ENCODE results near the gene IRGC. TPM values are rescaled to one million over a fixed set of nuclear protein-coding genes. Genes with fewer than 3 reads are reported as not detected.

IRGC gene
- total RNA-seq: not detected in 2 replicates

GRCh38 chr19:43715776-43716175, at the start of gene IRGC:
IRGC (plus strand) TSS chr19:43716076; CDS start chr19:43718559, 2,483 bp downstream.

GRCh38 chr19:43754503-43755255, 38.8 kb downstream of the IRGC start, which contains the start of gene SMG9:
SMG9 (minus strand) TSS chr19:43754962; CDS start chr19:43750741, 4,221 bp downstream.

Other genes starting within 250 kb of the IRGC start
- 10.9 and 13.2 TPM in 2 replicates for gene PHLDB3, start 211.3 kb upstream of the IRGC start, total RNA-seq
- gene ETHE1, start 188.9 kb upstream of the IRGC start, total RNA-seq: 49.2 and 93.6 TPM in 2 replicates
- gene ZNF575, start 182.9 kb upstream of the IRGC start, total RNA-seq: 0.14 and 0.44 TPM in 2 replicates
- 14.9 and 58.7 TPM in 2 replicates for gene XRCC1, start 140.5 kb upstream of the IRGC start, total RNA-seq
- gene PINLYP, start 140.3 kb upstream of the IRGC start, total RNA-seq: 0.66 and 2.4 TPM in 2 replicates
- 22.8 and 38.9 TPM in 2 replicates for gene IRGQ, start 119.9 kb upstream of the IRGC start, total RNA-seq
- 7.7 and 11.3 TPM in 2 replicates for gene ZNF576, start 119.5 kb upstream of the IRGC start, total RNA-seq
- gene SRRM5, start 104.0 kb upstream of the IRGC start, total RNA-seq: 0.22 TPM in 1 of 2 replicates, not detected in the other
- 20.9 and 25.2 TPM in 2 replicates for gene ZNF428, start 96.4 kb upstream of the IRGC start, total RNA-seq
- gene CADM4, start 76.2 kb upstream of the IRGC start, total RNA-seq: 0.88 and 2.1 TPM in 2 replicates
- 86.0 and 205 TPM in 2 replicates for gene PLAUR, start 45.9 kb upstream of the IRGC start, total RNA-seq
- gene SMG9, start 38.9 kb downstream of the IRGC start, total RNA-seq: 16.6 and 19.3 TPM in 2 replicates
- 1.9 TPM in 1 of 2 replicates, not detected in the other for gene KCNN4, start 64.9 kb downstream of the IRGC start, total RNA-seq
- gene LYPD5, start 86.4 kb downstream of the IRGC start, total RNA-seq: under 0.01 TPM in 1 of 2 replicates, not detected in the other
- 6.6 and 12.5 TPM in 2 replicates for gene ZNF283, start 111.2 kb downstream of the IRGC start, total RNA-seq
- 0.66 and 0.72 TPM in 2 replicates for gene ZNF404, start 167.9 kb downstream of the IRGC start, total RNA-seq
- gene ZNF45, start 219.2 kb downstream of the IRGC start, total RNA-seq: 12.5 and 16.5 TPM in 2 replicates
- 5.3 and 7.9 TPM in 2 replicates for gene ZNF221, start 235.2 kb downstream of the IRGC start, total RNA-seq